HG03457 (cell line): ENCODE measurements around the gene CNIH2.
A peak's percentile ranks its signal among the peaks of the same experiment; 100 is the strongest.

Source experiments
- ATAC-seq: cut with Tn5 transposase; IDR thresholded peaks from one replicate; pipeline ENCODE4 v1.9.1; 2021; ENCODE audit warnings: moderate number of reproducible peaks; ENCODE audit not compliant: unreplicated experiment

Gene CNIH2

DNA sequence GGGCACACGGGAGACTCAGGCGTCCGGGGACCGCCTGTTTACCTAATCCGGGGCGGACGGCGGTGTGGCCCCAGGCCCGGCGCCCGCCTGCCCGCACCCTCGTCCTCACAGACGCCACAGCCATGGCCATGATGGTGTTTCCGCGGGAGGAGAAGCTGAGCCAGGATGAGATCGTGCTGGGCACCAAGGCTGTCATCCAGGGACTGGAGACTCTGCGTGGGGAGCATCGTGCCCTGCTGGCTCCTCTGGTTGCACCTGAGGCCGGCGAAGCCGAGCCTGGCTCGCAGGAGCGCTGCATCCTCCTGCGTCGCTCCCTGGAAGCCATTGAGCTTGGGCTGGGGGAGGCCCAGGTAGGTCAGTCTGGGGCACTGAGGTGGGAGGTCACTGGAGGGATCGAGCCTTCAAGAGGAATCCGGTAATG is 19.5 kb upstream of the CNIH2 start:
- no peak for ATAC-seq

DNA sequence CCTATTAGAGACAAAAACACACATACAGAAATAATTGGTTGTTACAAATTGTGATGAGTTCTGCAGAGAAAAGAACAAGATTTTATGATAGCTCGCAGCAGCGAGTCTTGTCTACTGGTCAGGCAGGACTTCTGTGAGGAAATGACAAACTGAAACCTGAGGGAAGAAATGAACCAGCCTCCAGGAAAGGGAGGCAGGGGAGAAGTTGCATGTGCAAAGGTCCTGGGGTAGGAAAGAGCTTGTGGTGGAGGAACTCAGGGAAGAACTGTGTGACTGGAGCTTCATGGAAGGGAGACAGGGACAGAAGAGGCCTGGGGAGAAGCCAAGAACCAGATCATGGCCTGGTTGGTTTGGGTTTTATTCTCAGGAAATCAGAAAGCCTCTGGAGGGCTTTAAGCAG is 18.8 kb upstream of the CNIH2 start:
- no peak for ATAC-seq

DNA sequence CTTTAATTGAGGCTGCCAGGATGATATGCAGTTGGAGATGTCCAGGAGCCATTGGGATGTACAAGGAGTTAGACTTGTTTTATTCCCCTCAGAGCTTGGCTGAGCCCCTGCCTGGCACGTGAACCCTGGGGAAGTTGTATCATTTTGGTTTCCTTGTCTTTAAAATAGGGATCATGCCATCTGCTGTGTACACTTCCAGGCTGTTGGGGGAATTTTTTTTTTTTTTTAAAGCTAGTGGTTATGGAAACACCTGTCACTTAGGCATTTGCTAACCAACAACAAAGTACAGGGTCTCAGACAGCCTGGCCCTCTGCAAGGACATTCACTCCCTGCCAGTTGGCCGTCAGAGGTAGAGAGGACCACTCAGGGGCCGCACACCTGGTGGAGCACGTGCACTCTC is 18.0 kb upstream of the CNIH2 start:
- ATAC-seq, result no peak

- no peak for ATAC-seq
These were observed 16.4 kb upstream of the CNIH2 start for GRCh38 chr11:66261578-66261977.

DNA sequence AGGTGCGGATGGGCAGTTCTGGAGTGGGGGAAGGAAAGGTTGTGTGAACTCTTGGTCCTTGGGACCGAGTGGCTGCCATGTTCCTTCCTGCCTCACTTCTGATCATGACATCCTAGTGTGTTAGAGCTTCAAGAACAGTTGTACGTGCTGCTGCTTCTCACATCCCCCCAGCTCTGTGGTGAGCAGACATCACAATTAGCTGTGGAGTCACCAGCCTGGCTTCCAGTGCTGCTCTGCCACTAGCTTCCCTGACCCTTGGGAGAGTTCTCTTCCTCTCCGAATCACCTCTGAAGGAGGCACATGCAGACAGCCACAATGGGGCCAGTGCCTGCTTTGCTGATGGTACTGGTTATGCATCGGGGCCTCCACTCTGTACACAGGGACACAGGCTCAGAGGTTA is 15.8 kb upstream of the CNIH2 start:
- ATAC-seq, result no peak

GRCh38 chr11:66262696-66263095 is 15.3 kb upstream of the CNIH2 start:
- no peak for ATAC-seq

- ATAC-seq, result no peak
These were observed 14.7 kb upstream of the CNIH2 start for GRCh38 chr11:66263231-66263630.

DNA sequence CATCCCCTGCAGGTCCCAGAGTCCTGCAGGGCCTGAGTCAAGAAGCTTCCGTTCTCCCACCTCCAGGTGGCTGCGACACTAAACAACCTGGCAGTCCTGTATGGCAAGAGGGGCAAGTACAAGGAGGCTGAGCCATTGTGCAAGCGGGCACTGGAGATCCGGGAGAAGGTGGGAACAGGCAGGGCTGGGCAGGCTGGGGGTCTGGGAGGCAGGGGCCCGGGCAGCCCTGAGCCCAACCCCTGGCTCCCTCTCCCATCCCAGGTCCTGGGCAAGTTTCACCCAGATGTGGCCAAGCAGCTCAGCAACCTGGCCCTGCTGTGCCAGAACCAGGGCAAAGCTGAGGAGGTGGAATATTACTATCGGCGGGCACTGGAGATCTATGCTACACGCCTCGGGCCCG is 14.2 kb upstream of the CNIH2 start:
- ATAC-seq, result no peak

- ATAC-seq, result no peak
These were observed 13.6 kb upstream of the CNIH2 start for GRCh38 chr11:66264383-66264782.

DNA sequence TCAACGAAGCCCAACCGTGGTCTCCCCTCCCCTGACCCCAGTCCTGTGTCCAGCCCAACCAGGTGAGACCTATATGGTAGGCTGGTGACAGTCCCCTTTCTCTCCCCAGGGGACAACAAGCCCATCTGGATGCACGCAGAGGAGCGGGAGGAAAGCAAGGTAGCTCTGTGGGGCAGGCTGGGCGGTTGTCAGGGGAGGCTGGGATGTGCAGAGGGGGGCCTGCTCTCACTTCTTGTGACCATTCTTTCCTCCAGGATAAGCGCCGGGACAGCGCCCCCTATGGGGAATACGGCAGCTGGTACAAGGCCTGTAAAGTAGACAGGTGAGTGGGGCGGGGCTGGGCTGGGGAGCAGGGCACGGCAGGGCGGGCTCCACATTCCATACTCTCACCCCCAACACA is 13.1 kb upstream of the CNIH2 start:
- ATAC-seq, result no peak

- no peak for ATAC-seq
These were observed 12.2 kb upstream of the CNIH2 start for GRCh38 chr11:66265531-66266377.

DNA sequence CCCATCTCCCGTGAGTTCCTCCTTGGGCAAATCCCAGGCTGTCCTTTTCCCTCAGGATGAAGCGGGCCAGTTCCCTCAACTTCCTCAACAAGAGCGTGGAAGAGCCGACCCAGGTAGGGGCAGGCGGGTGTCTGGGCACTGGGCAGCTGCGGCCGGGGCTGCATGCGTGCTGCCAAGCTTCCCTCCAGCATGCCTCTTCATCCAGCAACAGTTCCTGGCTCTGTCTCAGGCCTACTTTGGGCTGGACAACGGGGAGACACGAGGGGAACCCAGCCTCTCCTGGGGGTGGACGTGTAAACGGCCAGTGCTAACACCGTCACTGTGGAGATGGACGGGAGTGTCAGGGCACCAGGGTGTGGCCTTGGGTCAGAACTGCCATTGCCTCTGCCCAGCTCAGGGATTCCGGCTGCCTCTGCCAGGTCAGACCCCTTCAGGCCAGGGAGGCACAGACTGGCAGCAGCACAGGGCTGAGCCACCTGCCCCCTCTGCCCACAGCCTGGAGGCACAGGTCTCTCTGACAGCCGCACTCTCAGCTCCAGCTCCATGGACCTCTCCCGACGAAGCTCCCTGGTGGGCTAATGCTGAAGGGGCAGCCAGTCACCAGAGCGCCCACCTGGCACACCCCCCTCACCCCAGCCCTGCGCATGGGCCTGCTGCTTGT is 11.5 kb upstream of the CNIH2 start:
- ATAC-seq, result no peak

GRCh38 chr11:66267039-66267378 is 11.0 kb upstream of the CNIH2 start:
- no peak for ATAC-seq

GRCh38 chr11:66267379-66268243 is 10.4 kb upstream of the CNIH2 start:
- ATAC-seq, result no peak

DNA sequence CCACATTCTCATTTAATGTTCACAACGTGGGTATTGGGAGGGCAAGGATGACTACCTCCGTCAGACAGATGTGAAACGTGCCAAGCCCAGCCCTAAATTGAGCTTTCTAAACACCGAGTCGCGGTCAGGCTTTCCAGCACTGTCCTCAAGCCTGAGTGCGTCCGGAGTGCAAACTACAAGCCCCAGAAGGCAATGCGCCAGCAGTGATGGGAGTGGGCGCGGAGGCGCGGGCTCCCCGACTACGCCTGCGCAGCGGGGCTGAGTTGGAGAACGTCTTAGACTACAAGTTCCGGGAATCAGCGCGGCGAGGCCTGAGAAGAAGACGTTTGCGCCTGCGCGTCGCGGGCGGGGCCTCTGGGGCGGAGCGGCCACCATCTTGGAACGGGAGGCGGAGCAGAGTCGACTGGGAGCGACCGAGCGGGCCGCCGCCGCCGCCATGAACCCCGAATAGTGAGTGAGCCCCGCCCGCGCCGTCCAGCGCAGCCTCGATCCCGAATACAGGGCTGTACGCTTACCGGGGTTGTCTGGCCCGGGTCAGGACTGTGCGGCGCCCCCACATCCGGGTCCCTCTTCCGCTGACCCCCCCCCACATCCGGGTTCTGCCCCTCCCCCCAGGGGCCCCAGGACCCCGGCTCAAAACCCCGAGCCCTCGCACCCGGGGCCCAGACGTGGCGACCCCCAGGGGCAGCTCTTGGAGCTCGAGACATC is 9.6 kb upstream of the CNIH2 start, which contains the start of gene RAB1B:
Gene RAB1B, plus strand, starts transcription at position 396 of the 708 bp plus-strand sequence. Its CDS starts 41 bp downstream, at position 437.
- peak; percentile 63 for ATAC-seq

- ATAC-seq, result no peak
These were observed 8.7 kb upstream of the CNIH2 start for GRCh38 chr11:66268952-66269905.

GRCh38 chr11:66271816-66272215 is 6.2 kb upstream of the CNIH2 start:
- ATAC-seq, result no peak

DNA sequence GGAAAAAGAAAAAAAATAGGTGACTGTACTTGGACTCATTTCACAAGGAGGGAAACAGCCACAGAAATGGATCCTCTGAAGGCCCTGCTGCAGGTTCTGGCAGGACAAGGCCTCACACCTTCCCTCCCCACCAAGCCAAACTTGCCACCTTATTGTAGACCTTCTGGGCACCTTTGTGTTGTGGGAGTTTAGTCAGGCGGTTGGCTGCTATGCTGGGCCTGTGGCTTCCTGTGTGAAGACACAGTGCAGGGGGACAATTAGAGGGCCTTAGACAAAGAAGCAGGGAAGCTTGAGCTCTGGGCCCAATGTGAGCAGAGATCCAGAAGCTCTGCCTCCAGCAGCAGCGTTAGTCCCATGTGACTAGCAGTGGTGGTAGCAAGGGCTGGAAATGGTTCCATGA is 5.4 kb upstream of the CNIH2 start:
- ATAC-seq, result no peak

DNA sequence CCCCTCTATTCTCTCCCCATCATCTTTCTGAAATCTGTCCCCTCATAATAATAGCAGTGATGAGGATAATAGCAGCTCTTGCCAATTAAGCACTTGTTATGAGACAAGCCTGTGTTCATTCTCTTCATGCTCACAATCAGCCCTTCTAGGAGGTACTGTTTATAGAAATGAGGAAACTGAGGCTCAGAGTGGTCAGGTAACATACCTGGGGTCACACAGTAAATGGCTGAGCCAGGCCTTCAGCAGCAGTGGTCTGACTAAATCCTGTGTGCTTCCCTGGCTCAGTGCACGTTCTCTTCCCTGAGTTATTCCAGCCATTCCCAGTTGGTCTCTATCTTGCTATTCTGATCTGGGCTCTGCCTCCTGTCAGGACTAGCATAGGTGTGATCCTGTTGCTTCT is 3.8 kb upstream of the CNIH2 start:
- no peak for ATAC-seq

- no peak for ATAC-seq
These were observed 2.6 kb upstream of the CNIH2 start for GRCh38 chr11:66275396-66275795.
